WTC11 (cell line): ENCODE data around the gene ANGEL1. TPM values are rescaled to one million over a fixed set of nuclear protein-coding genes. Genes with fewer than 3 reads are reported as not detected.

Source experiments
- ATAC-seq: fragments of 200-7000 bp; cut with Tn5 transposase; 2 replicates; pipeline ENCODE4 v1.10.0; 2021; ENCODE audit warnings: mild to moderate bottlenecking, moderate library complexity
- CTCF ChIA-PET: fragments of 300-600 bp; sonication (Branson Sonifier 250); formaldehyde crosslinking; loops from one replicate; lab custom pipeline; 2021; ENCODE audit warnings: antibody characterized with exemption; lab: Charles Lee
- POLR2A ChIA-PET: fragments of 350-600 bp; sonication (Branson Sonifier 250); formaldehyde crosslinking; loops from one replicate; lab custom pipeline; 2021; ENCODE audit warnings: antibody characterized with exemption; lab: Charles Lee
- DNase-seq: peaks from one replicate; pipeline ENCODE4 v3.0.0; 2021; ENCODE audit warnings: low spot score
- H3K27ac Mint-ChIP-seq: 2 replicates; pipeline ENCODE4 v1.8.0; 2021; ENCODE audit warnings: mixed read lengths
- H3K27me3 Mint-ChIP-seq: 2 replicates; pipeline ENCODE4 v1.8.0; 2021; ENCODE audit warnings: low read depth, mild to moderate bottlenecking, moderate library complexity, mixed read lengths
- H3K36me3 Mint-ChIP-seq: 2 replicates; pipeline ENCODE4 v1.8.0; 2021; ENCODE audit warnings: mixed read lengths
- H3K4me1 Mint-ChIP-seq: 2 replicates; pipeline ENCODE4 v1.8.0; 2022; ENCODE audit warnings: mixed read lengths
- H3K4me3 Mint-ChIP-seq: 2 replicates; pipeline ENCODE4 v1.8.0; 2021; ENCODE audit warnings: mild to moderate bottlenecking, moderate library complexity, mixed read lengths
- H3K9me3 Mint-ChIP-seq: 2 replicates; pipeline ENCODE4 v1.8.0; 2021; ENCODE audit warnings: mixed read lengths
- ATF1 ChIP-seq: sonication (generic); formaldehyde crosslinking; IDR thresholded peaks from 2 replicates; pipeline ENCODE4 v1.8.1; 2023; ENCODE audit warnings: mild to moderate bottlenecking, moderate library complexity, missing genetic modification reagents
- ATF2 ChIP-seq: sonication (generic); formaldehyde crosslinking; IDR thresholded peaks from 2 replicates; pipeline ENCODE4 v1.8.1; 2022; ENCODE audit warnings: low read depth, missing genetic modification reagents, borderline replicate concordance
- ATF3 ChIP-seq: sonication (generic); formaldehyde crosslinking; conservative IDR thresholded peaks from 2 replicates; pipeline ENCODE4 v1.8.1; 2022; ENCODE audit warnings: mild to moderate bottlenecking, missing genetic modification reagents
- EMX1 ChIP-seq: fragments of 250-450 bp; sonication (Bioruptor Pico); IDR thresholded peaks from 2 replicates; pipeline ENCODE4 v1.8.0; 2021; ENCODE audit warnings: mild to moderate bottlenecking
- ESRRA ChIP-seq: sonication (generic); formaldehyde crosslinking; IDR thresholded peaks from 2 replicates; pipeline ENCODE4 v1.8.1; 2022; ENCODE audit warnings: mild to moderate bottlenecking, missing genetic modification reagents, borderline replicate concordance
- GRHL2 ChIP-seq: fragments of 250-450 bp; sonication (Bioruptor Pico); IDR thresholded peaks from 2 replicates; pipeline ENCODE4 v1.8.0; 2022; ENCODE audit warnings: mild to moderate bottlenecking, moderate library complexity; ENCODE audit not compliant: insufficient replicate concordance, severe bottlenecking
- IRF2 ChIP-seq: sonication (generic); formaldehyde crosslinking; IDR thresholded peaks from 2 replicates; pipeline ENCODE4 v1.8.0; 2022; ENCODE audit warnings: low read depth, missing genetic modification reagents, borderline replicate concordance
- KAT7 ChIP-seq: sonication (generic); formaldehyde crosslinking; IDR thresholded peaks from 2 replicates; pipeline ENCODE4 v1.8.1; 2023; ENCODE audit warnings: missing genetic modification reagents, mild to moderate bottlenecking, borderline replicate concordance
- NFE2L1 ChIP-seq: sonication (generic); formaldehyde crosslinking; IDR thresholded peaks from 2 replicates; pipeline ENCODE4 v1.8.1; 2023; ENCODE audit warnings: missing genetic modification reagents
- NFYB ChIP-seq: sonication (generic); formaldehyde crosslinking; conservative IDR thresholded peaks from 2 replicates; pipeline ENCODE4 v1.8.0; 2022; ENCODE audit warnings: low read depth, missing genetic modification reagents
- RELA ChIP-seq: sonication (generic); formaldehyde crosslinking; IDR thresholded peaks from 2 replicates; pipeline ENCODE4 v1.8.1; 2022; ENCODE audit warnings: missing genetic modification reagents, mild to moderate bottlenecking, borderline replicate concordance
- SOX15 ChIP-seq: fragments of 250-450 bp; sonication (Bioruptor Pico); IDR thresholded peaks from 2 replicates; pipeline ENCODE4 v1.9.0; 2021; ENCODE audit warnings: mild to moderate bottlenecking
- TEAD4 ChIP-seq: sonication (generic); formaldehyde crosslinking; IDR thresholded peaks from 2 replicates; pipeline ENCODE4 v1.8.0; 2022; ENCODE audit warnings: mild to moderate bottlenecking, missing genetic modification reagents
- ZNF317 ChIP-seq: sonication (generic); formaldehyde crosslinking; IDR thresholded peaks from 2 replicates; pipeline ENCODE4 v1.8.1; 2023; ENCODE audit warnings: low read depth, mild to moderate bottlenecking, moderate library complexity, missing genetic modification reagents, borderline replicate concordance
- total RNA-seq: library from RNA; stranded (reverse); gene quantifications from 3 replicates; pipeline ENCODE4 v1.2.3, GENCODE V29; 2021
- TF ChIP-seq, protein P1 (sequence below): sonication (generic); formaldehyde crosslinking; IDR thresholded peaks from 2 replicates; pipeline ENCODE4 v1.8.1; 2023; ENCODE audit warnings: mild to moderate bottlenecking, missing genetic modification reagents, moderate library complexity
- TF ChIP-seq, protein P2 (sequence below): sonication (generic); formaldehyde crosslinking; IDR thresholded peaks from 2 replicates; pipeline ENCODE4 v1.8.1; 2022; ENCODE audit warnings: mild to moderate bottlenecking, moderate library complexity, missing genetic modification reagents

Gene ANGEL1
- total RNA-seq, 1 experiment from 2014 or later: 29.7 TPM

- H3K9me3 Mint-ChIP-seq: peaks cover 67% of the 10 kb centered on the region
- TF ChIP-seq ZNF317 (CRISPR knock-in tag): no peak
- no peak for TF ChIP-seq ATF1 (CRISPR knock-in tag)
- no peak for TF ChIP-seq KAT7 (CRISPR knock-in tag)
- no peak for TF ChIP-seq NFYB
- TF ChIP-seq ATF2 (CRISPR knock-in tag): no peak
- TF ChIP-seq, protein P1, sequence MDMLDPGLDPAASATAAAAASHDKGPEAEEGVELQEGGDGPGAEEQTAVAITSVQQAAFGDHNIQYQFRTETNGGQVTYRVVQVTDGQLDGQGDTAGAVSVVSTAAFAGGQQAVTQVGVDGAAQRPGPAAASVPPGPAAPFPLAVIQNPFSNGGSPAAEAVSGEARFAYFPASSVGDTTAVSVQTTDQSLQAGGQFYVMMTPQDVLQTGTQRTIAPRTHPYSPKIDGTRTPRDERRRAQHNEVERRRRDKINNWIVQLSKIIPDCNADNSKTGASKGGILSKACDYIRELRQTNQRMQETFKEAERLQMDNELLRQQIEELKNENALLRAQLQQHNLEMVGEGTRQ: no peak
- no peak for TF ChIP-seq IRF2 (CRISPR knock-in tag)
- TF ChIP-seq GRHL2 (CRISPR knock-in tag): no peak
- no peak for TF ChIP-seq NFE2L1 (CRISPR knock-in tag)
- TF ChIP-seq ESRRA (CRISPR knock-in tag): no peak
- TF ChIP-seq EMX1 (CRISPR knock-in tag): no peak
- TF ChIP-seq ATF3 (CRISPR knock-in tag): no peak
- TF ChIP-seq SOX15 (CRISPR knock-in tag): no peak
- TF ChIP-seq TEAD4: no peak
- H3K4me3 Mint-ChIP-seq: no peak overlapping the region
- H3K27me3 Mint-ChIP-seq: peaks cover 22% of the 10 kb centered on the region
- ATAC-seq (no peak), DNase-seq (no peak)
- H3K4me1 Mint-ChIP-seq: no peaks in the 10 kb centered on the region
- CTCF ChIA-PET: no interaction called here
- H3K36me3 Mint-ChIP-seq: peaks cover 31% of the 10 kb centered on the region
- POLR2A ChIA-PET: no interaction called here
- H3K27ac Mint-ChIP-seq: no peak overlapping the region
These were observed 70.5 kb downstream of the ANGEL1 start for GRCh38 chr14:76742185-76742584.

DNA sequence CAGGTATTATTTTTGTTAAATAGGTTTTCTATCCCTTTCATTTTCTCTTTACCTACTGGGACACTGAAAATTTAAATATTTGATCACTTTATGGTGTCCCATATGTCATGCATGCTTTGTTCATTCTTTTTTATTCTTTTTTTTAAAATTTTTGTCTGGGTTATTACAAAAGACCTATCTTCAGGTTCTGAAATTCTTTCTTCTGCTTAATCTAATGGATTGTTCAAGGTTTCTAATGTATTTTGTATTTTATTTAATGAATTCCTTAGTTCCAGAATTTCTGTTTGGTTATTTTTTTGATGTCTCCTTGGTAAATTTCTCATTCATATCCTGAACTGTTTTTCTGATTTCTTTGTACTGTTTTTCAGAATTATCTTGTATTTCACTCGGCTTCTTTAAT is 71.6 kb downstream of the ANGEL1 start:
- no peak overlapping the region for H3K4me3 Mint-ChIP-seq

More for the DNA sequence above, 71.6 kb downstream of the ANGEL1 start:
- H3K27ac Mint-ChIP-seq: no peak overlapping the region
- peaks cover 18% of the 10 kb centered on the region for H3K27me3 Mint-ChIP-seq
- DNase-seq: no peak
- H3K36me3 Mint-ChIP-seq: peaks cover 31% of the 10 kb centered on the region
- peaks cover 75% of the 10 kb centered on the region for H3K9me3 Mint-ChIP-seq
- CTCF ChIA-PET: no interaction called here
- POLR2A ChIA-PET: no interaction called here
- ATAC-seq: no peak
- TF ChIP-seq, protein P2, sequence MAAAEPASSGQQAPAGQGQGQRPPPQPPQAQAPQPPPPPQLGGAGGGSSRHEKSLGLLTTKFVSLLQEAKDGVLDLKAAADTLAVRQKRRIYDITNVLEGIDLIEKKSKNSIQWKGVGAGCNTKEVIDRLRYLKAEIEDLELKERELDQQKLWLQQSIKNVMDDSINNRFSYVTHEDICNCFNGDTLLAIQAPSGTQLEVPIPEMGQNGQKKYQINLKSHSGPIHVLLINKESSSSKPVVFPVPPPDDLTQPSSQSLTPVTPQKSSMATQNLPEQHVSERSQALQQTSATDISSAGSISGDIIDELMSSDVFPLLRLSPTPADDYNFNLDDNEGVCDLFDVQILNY (CRISPR knock-in tag): no peak
- no peak for TF ChIP-seq RELA (CRISPR knock-in tag)
- H3K4me1 Mint-ChIP-seq: no peaks in the 10 kb centered on the region

Other genes with a start within 250 kb of the ANGEL1 start
- gene VASH1, start 51.4 kb downstream of the ANGEL1 start, total RNA-seq: 7.2 to 10.9 TPM (median 10.5 TPM) in 3 replicates
- gene LRRC74A, start 13.5 kb upstream of the ANGEL1 start, total RNA-seq: not detected in 3 replicates
- 106 to 126 TPM (median 110 TPM) in 3 replicates for gene IRF2BPL, start 215.8 kb upstream of the ANGEL1 start, total RNA-seq